HG02938 (cell line): Measurements from ENCODE around the gene SLC1A6.
"Not testable (repeated sequence)": the region's sequence is repeated elsewhere in the genome, so short reads cannot be mapped to it uniquely, and the experiment has no call there.

ENCODE experiments used
- ATAC-seq: cut with Tn5 transposase; IDR thresholded peaks from one replicate; pipeline ENCODE4 v1.9.1; 2021; ENCODE audit warnings: mild to moderate bottlenecking, moderate library complexity; ENCODE audit not compliant: unreplicated experiment

SLC1A6 gene

GRCh38 chr19:14959263-14959662 lies 20.4 kb downstream of the SLC1A6 start:
- no peak for ATAC-seq

GRCh38 chr19:14957464-14957863 lies 22.2 kb downstream of the SLC1A6 start:
- ATAC-seq = no peak

DNA sequence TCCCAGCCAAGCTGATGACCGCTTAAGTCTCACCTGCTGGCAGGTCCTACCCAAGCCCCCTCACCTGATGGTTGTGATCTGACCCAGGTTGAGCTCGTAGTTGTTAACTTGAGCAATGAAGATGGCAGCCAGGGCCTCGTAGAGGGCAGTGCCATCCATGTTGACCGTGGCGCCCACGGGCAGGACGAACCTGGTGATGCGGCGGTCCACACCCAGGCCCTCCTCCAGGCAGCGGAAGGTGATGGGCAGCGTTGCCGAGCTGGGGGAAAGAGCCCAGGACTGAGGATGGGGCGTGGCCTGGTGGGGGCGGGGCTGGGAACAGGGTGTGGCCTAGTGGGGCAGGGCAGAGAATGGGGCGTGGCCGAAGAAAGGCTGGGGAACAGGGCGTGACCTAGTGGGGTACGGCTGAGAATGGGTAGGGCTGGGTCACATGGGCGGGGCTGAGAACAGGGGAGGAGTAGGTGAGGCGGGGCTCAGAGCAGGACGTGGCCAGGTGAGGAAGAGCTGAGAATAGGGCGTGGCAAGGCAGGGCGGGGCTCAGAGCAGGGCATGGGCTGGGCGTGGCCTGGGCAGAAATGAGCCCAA lies 25.5 kb downstream of the SLC1A6 start:
- no peak for ATAC-seq

GRCh38 chr19:14952767-14953166 lies 26.9 kb downstream of the SLC1A6 start:
- no peak for ATAC-seq

GRCh38 chr19:14950421-14950820 lies 29.2 kb downstream of the SLC1A6 start:
- no peak for ATAC-seq

- ATAC-seq = no peak
Observed at GRCh38 chr19:14949876-14950275, 29.8 kb downstream of the SLC1A6 start.

- ATAC-seq = not testable (repeated sequence)
Observed at GRCh38 chr19:14949413-14949812, 30.3 kb downstream of the SLC1A6 start.

- ATAC-seq = no peak
Observed at GRCh38 chr19:14944456-14944855, 35.2 kb downstream of the SLC1A6 start.

DNA sequence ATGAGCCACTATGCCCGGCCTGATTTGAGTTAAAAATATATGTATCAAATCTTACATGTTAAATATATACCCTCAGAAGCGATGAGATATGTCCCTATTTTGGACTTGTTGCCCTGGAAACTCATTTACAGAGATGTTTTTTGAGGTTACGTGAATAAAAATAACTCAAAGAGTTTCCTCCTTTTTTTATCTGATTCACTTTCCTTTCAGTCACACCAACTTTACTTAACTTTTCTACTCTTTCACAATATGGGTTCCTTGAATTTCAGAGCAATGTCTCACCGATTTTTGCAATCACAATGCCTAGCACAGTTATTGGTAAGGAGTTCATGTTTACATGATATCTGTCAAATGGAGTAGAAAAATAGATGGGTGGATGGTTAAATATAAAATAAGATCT lies 36.1 kb downstream of the SLC1A6 start:
- ATAC-seq = no peak

DNA sequence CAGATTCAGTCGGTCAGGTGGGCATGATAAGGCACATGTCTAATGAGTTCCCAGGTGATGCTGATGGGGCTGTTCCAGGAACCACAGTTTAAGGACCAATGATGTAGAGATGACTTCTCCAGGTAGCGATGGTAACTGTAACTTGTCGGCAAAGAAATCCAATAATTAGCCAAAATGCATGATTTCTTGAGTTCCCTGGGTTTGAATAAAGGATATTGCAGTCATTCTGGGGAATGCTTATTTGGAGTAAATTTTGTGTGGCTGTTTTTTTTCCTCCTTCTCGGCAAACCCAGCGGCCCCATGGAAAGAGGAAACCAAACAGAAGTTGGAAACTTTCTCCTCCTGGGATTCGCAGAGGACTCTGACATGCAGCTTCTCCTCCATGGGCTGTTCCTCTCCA lies 38.5 kb downstream of the SLC1A6 start, which contains the start of gene OR7C2:
Gene OR7C2, plus strand, starts transcription at position 301 of the 400 bp plus-strand sequence. Its CDS starts 0 bp downstream, at position 301.
- no peak for ATAC-seq

DNA sequence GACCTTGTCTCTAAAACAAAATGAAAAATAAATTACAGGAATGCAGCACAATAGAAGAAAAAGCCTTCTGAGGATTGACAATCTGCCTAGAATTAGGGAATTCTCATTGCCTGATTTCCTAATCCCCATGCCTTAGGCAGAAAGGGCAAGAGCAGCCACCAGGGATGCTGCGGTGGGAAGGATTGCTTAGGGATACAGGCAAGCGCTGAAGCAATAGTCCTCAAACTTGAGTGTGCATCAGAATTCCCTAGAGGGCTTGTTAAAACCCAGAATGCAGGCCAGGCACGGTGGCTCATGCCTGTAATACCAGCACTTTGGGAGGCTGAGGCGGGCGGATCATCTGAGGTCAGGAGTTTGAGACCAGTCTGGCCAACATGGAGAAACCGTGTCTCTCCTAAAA lies 39.4 kb downstream of the SLC1A6 start:
- ATAC-seq = no peak

DNA sequence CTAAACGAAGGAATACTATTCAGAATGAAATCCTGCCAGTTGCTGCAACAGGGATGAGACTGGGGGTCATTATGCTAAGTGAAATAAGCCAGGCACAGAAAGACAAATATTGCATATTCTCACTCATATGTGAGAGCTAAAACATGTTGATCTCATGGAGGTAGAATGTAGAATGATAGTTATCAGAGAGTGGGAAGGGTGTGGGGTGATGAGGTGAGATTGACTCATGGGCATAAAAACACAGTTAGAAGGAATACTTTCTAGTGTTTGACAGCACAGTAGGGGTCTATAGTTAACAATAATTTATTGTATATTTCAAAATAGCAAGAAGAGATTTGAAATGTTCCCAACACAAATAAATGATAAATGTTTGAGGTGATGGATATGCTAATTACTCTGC lies 46.2 kb downstream of the SLC1A6 start:
- ATAC-seq = no peak

DNA sequence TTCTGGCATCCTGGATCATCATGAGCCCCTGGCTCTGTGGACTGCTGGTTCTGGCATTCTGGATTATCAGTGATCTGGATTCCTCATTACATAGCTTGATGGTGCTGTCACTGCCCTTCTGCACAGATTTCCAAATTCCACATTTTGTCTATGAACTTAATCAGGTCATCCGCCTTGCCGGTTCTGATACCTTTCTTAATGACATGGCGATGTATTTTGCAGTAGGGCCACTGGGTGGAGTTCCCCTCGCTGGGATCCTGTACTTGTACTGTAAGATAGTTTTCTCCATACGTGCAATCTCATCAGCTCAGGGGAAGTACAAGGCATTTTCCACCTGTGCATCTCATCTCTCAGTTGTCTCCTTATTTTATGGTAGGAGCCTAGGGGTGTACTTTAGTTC lies 62.8 kb downstream of the SLC1A6 start:
- no peak for ATAC-seq

GRCh38 chr19:14915116-14915515 lies 64.5 kb downstream of the SLC1A6 start:
- ATAC-seq = no peak

DNA sequence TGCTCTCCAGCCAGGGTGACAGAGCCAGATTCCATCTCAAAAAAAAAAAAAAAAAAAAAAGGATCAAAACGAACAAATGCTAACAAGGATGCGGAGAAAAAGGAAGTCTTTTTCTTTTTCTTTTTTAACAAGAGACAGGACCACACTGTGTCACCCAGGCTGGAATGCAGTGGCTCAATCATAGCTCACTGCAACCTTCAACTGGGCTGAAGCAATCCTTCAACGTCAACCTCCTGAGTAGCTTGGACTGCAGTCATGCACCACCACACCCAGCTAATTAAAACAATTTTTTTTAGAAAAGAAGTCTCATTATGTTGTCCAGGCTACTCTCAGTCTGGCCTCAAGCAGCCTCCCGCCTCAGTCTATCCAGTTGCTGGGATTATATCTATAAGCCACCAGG lies 73.0 kb downstream of the SLC1A6 start:
- ATAC-seq = no peak

DNA sequence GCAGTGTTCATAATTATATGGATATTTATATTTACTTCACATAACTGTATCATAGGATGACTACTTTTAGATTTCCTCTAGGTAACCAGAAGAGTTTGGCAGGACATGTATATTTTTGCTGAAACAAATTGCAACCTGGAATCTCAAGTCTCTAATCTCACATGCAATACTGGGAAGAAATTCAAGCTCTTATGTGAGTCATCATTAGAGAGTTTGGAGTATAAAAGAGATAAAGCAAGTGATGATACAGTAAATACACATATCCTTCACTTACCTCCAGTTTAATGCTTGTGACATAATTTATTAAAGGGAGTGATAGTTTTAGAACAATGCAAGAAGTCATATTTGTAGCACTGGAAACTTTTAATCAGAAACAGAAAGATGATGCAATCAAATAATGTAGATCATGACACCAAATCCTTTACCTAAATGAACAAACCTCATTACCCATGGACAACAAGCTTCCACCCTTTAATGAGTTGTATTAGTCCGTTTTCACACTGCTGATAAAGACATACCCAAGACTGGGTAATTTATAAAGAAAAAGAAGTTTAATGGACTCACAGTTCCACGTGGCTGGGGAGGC lies 77.9 kb downstream of the SLC1A6 start:
- ATAC-seq = no peak
